GM12864 (cell line): ENCODE measurements around the gene SNAPC4.

Experiments
- DNase-seq: peaks from one replicate; pipeline ENCODE4 v3.0.0-alpha.2; 2011; ENCODE audit warnings: low read depth
- H3K4me3 ChIP-seq: 2 replicates; pipeline ENCODE4 v1.5.1; 2011; ENCODE audit warnings: mild to moderate bottlenecking, low read depth, low read length, control low read depth
- CTCF ChIP-seq: IDR thresholded peaks from 2 replicates; pipeline ENCODE4 v1.5.1; 2011; ENCODE audit warnings: low read depth, mild to moderate bottlenecking, moderate library complexity, low read length, control low read depth, inconsistent platforms; ENCODE audit errors: missing control alignments

Gene SNAPC4

GRCh38 chr9:136370037-136370436, 29.9 kb downstream of the SNAPC4 start:
- no peak for TF ChIP-seq CTCF
- no peak overlapping the region for H3K4me3 ChIP-seq
- DNase-seq, result no peak

GRCh38 chr9:136368190-136368589, 31.8 kb downstream of the SNAPC4 start:
- H3K4me3 ChIP-seq, result no peak overlapping the region
- no peak for TF ChIP-seq CTCF
- DNase-seq, result no peak

- no peak for TF ChIP-seq CTCF
- no peak for DNase-seq
- no peak overlapping the region for H3K4me3 ChIP-seq
Measured at GRCh38 chr9:136367296-136368145, 32.4 kb downstream of the SNAPC4 start.

- no peak for TF ChIP-seq CTCF
- H3K4me3 ChIP-seq, result no peak overlapping the region
- DNase-seq, result no peak
Measured at GRCh38 chr9:136366826-136367225, 33.1 kb downstream of the SNAPC4 start.

- no peak for TF ChIP-seq CTCF
- H3K4me3 ChIP-seq, result no peak overlapping the region
- no peak for DNase-seq
Measured at GRCh38 chr9:136365775-136366222, 34.2 kb downstream of the SNAPC4 start.

- DNase-seq, result no peak
- no peak for TF ChIP-seq CTCF
- H3K4me3 ChIP-seq, result no peak overlapping the region
Measured at GRCh38 chr9:136364942-136365774, 34.8 kb downstream of the SNAPC4 start.
